IMR-90 (cell line): ENCODE results near the gene TENT5A. TPM values are rescaled to one million over a fixed set of nuclear protein-coding genes. Genes with fewer than 3 reads are reported as not detected.

Source experiments
- ATAC-seq: fragments of 200-7000 bp; cut with Tn5 transposase; 2 replicates; pipeline ENCODE4 v1.9.1; 2020; ENCODE audit warnings: low read depth, mild to moderate bottlenecking, moderate library complexity
- BruUV-seq: library from RNA; stranded (reverse); fragments of 400-500 nt; replicated peaks from 2 replicates; lab custom pipeline; 2021; lab: Mats Ljungman, UMichigan
- CTCF ChIA-PET: fragments of 300-600 bp; formaldehyde crosslinking; extraction: SDS; loops from one replicate; lab custom pipeline; 2021; ENCODE audit warnings: antibody characterized with exemption; lab: Yijun Ruan, JAX
- POLR2A ChIA-PET: fragments of 300-600 bp; sonication (Branson Sonifier 250); formaldehyde crosslinking; loops from one replicate; lab custom pipeline; 2022; ENCODE audit warnings: antibody characterized with exemption; ENCODE audit not compliant: unreplicated experiment; lab: Charles Lee
- DNase-seq: peaks from one replicate; pipeline ENCODE4 v3.0.0; 2013
- H2AFZ ChIP-seq: replicated peaks from 2 replicates; pipeline ENCODE3; 2013; ENCODE audit warnings: low read length, mild to moderate bottlenecking; ENCODE audit not compliant: poor library complexity
- H2AK5ac ChIP-seq: 2 replicates; pipeline ENCODE4 v1.6.1; 2013; ENCODE audit warnings: low read depth, low read length, inconsistent platforms
- H2AK9ac ChIP-seq: replicated peaks from 2 replicates; pipeline ENCODE3; 2013; ENCODE audit warnings: mild to moderate bottlenecking, low read depth, low read length, moderate library complexity; ENCODE audit not compliant: poor library complexity
- H2BK120ac ChIP-seq: 2 replicates; pipeline ENCODE4 v1.6.1; 2013; ENCODE audit warnings: low read depth, low read length, inconsistent platforms
- H2BK15ac ChIP-seq: 3 replicates; pipeline ENCODE4 v1.6.1; 2013; ENCODE audit warnings: low read depth, low read length, inconsistent platforms
- H2BK20ac ChIP-seq: 2 replicates; pipeline ENCODE4 v1.6.1; 2013; ENCODE audit warnings: low read depth, mild to moderate bottlenecking, inconsistent platforms, low read length, moderate library complexity
- H2BK5ac ChIP-seq: 2 replicates; pipeline ENCODE4 v1.6.1; 2013; ENCODE audit warnings: mild to moderate bottlenecking, low read depth, low read length, inconsistent platforms; ENCODE audit not compliant: poor library complexity, severe bottlenecking
- H3K14ac ChIP-seq: replicated peaks from 2 replicates; pipeline ENCODE4 v1.6.1; 2013; ENCODE audit warnings: low read depth, low read length, inconsistent platforms
- H3K18ac ChIP-seq: 2 replicates; pipeline ENCODE4 v1.6.1; 2013; ENCODE audit warnings: low read depth, low read length, control low read depth
- H3K23ac ChIP-seq: 2 replicates; pipeline ENCODE4 v1.6.1; 2013; ENCODE audit warnings: low read depth, low read length, inconsistent platforms
- H3K27ac ChIP-seq: 2 replicates; pipeline ENCODE4 v1.5.1; 2013; ENCODE audit warnings: mild to moderate bottlenecking, control low read depth, low read length; ENCODE audit not compliant: insufficient read depth
- H3K27me3 ChIP-seq: 2 replicates; pipeline ENCODE4 v1.6.1; 2013; ENCODE audit warnings: low read length; ENCODE audit not compliant: control insufficient read depth, insufficient read depth
- H3K36me3 ChIP-seq: 2 replicates; pipeline ENCODE4 v1.6.1; 2013; ENCODE audit warnings: low read length, mixed read lengths; ENCODE audit not compliant: control insufficient read depth, insufficient read depth
- H3K4ac ChIP-seq: 2 replicates; pipeline ENCODE4 v1.6.1; 2013; ENCODE audit warnings: low read depth, low read length, inconsistent platforms
- H3K4me1 ChIP-seq: 2 replicates; pipeline ENCODE4 v1.6.1; 2013; ENCODE audit warnings: low read length, mixed read lengths; ENCODE audit not compliant: control insufficient read depth, insufficient read depth
- H3K4me2 ChIP-seq: 2 replicates; pipeline ENCODE4 v1.6.1; 2013; ENCODE audit warnings: low read depth, mild to moderate bottlenecking, control low read depth, low read length, moderate library complexity
- H3K4me3 ChIP-seq: 2 replicates; pipeline ENCODE4 v1.5.1; 2013; ENCODE audit warnings: low read depth, mild to moderate bottlenecking, control low read depth, low read length, moderate library complexity; ENCODE audit not compliant: insufficient read depth
- H3K56ac ChIP-seq: 2 replicates; pipeline ENCODE4 v1.6.1; 2013; ENCODE audit warnings: low read length, inconsistent platforms; ENCODE audit not compliant: insufficient read depth; ENCODE audit errors: extremely low read depth
- H3K79me1 ChIP-seq, 2 experiments: 2 replicates each; pipeline ENCODE4 v1.6.1; 2013; ENCODE audit warnings: low read length in 2 of 2, inconsistent platforms in 1 of 2, low read depth in 1 of 2
- H3K9ac ChIP-seq: 2 replicates; pipeline ENCODE4 v1.6.1; 2013; ENCODE audit warnings: low read depth, low read length, control low read depth
- H3K9me1 ChIP-seq: 2 replicates; pipeline ENCODE4 v1.6.1; 2013; ENCODE audit warnings: low read length, inconsistent platforms; ENCODE audit not compliant: insufficient read depth
- H3K9me3 ChIP-seq: 2 replicates; pipeline ENCODE4 v1.6.1; 2013; ENCODE audit warnings: low read length; ENCODE audit not compliant: control insufficient read depth, insufficient read depth
- H4K20me1 ChIP-seq: 2 replicates; pipeline ENCODE4 v1.6.1; 2013; ENCODE audit warnings: low read length, inconsistent platforms; ENCODE audit not compliant: insufficient read depth
- H4K5ac ChIP-seq: 2 replicates; pipeline ENCODE4 v1.6.1; 2013; ENCODE audit warnings: mild to moderate bottlenecking, low read depth, low read length, control low read depth
- H4K8ac ChIP-seq, 2 experiments: 2 replicates each; pipeline ENCODE4 v1.6.1; 2013; ENCODE audit warnings: low read depth in 2 of 2, low read length in 2 of 2, control low read depth in 1 of 2, inconsistent platforms in 1 of 2
- H4K91ac ChIP-seq: 2 replicates; pipeline ENCODE4 v1.6.1; 2013; ENCODE audit warnings: low read depth, low read length, inconsistent platforms; ENCODE audit not compliant: insufficient read depth
- BHLHE40 ChIP-seq: fragments of 150-350 bp; IDR thresholded peaks from 2 replicates; pipeline ENCODE4 v1.6.1; 2016; ENCODE audit warnings: mild to moderate bottlenecking, low read depth, low read length
- CEBPB ChIP-seq: IDR thresholded peaks from 2 replicates; pipeline ENCODE4 v1.6.1; 2012; ENCODE audit warnings: low read depth, low read length, improper control_type of control experiment
- CHD1 ChIP-seq: IDR thresholded peaks from 2 replicates; pipeline ENCODE4 v1.6.1; 2012; ENCODE audit warnings: low read depth, low read length, improper control_type of control experiment
- CTCF ChIP-seq: conservative IDR thresholded peaks from 2 replicates; pipeline ENCODE4 v1.5.1; 2012; ENCODE audit warnings: mild to moderate bottlenecking, low read depth, low read length, improper control_type of control experiment
- ELK1 ChIP-seq: fragments of 150-350 bp; IDR thresholded peaks from 2 replicates; pipeline ENCODE4 v1.6.1; 2016; ENCODE audit warnings: low read depth, mild to moderate bottlenecking, low read length, moderate library complexity, borderline replicate concordance
- FOS ChIP-seq: fragments of 150-350 bp; IDR thresholded peaks from 2 replicates; pipeline ENCODE4 v1.6.1; 2016; ENCODE audit warnings: low read depth, low read length
- MAFK ChIP-seq: IDR thresholded peaks from 2 replicates; pipeline ENCODE4 v1.6.1; 2012; ENCODE audit warnings: low read depth, low read length, improper control_type of control experiment
- MAZ ChIP-seq: IDR thresholded peaks from 2 replicates; pipeline ENCODE4 v1.6.1; 2012; ENCODE audit warnings: low read depth, mild to moderate bottlenecking, low read length, improper control_type of control experiment, moderate library complexity, borderline replicate concordance
- MXI1 ChIP-seq: IDR thresholded peaks from 2 replicates; pipeline ENCODE4 v1.6.1; 2012; ENCODE audit warnings: low read depth, mild to moderate bottlenecking, low read length, moderate library complexity, borderline replicate concordance
- NFE2L2 ChIP-seq: fragments of 150-350 bp; IDR thresholded peaks from 2 replicates; pipeline ENCODE4 v1.6.1; 2016; ENCODE audit warnings: low read depth, mild to moderate bottlenecking, low read length
- RAD21 ChIP-seq: IDR thresholded peaks from 2 replicates; pipeline ENCODE4 v1.6.1; 2012; ENCODE audit warnings: low read length, improper control_type of control experiment
- RFX5 ChIP-seq: IDR thresholded peaks from 2 replicates; pipeline ENCODE4 v1.8.0; 2012; ENCODE audit warnings: low read depth, mild to moderate bottlenecking, low read length, moderate library complexity
- SMC3 ChIP-seq: fragments of 150-350 bp; IDR thresholded peaks from 2 replicates; pipeline ENCODE4 v1.6.1; 2016; ENCODE audit warnings: low read depth, mild to moderate bottlenecking, antibody characterized with exemption, low read length, moderate library complexity
- USF2 ChIP-seq: fragments of 150-350 bp; IDR thresholded peaks from 2 replicates; pipeline ENCODE4 v1.6.1; 2017; ENCODE audit warnings: mild to moderate bottlenecking, antibody characterized with exemption, low read length, low read depth
- WGBS, 2 experiments: methylation state at CpG; one replicate each; pipeline versions ENCODE4 v1.1.5 to v1.1.7; 2013; ENCODE audit warnings: missing lambda C conversion rate in 2 of 2; ENCODE audit not compliant: insufficient read length in 1 of 2; ENCODE audit errors: extremely low coverage in 2 of 2; 5-methylcytosine and 5-hydroxymethylcytosine counted together
- dilution Hi-C: fragments of 300-500 bp; cut with HindIII; formaldehyde crosslinking; loops from one replicate; pipeline ENCODE4 v1.14.3; 2018; ENCODE audit warnings: low sequenced_read_pairs; ENCODE audit not compliant: unreplicated experiment
- in situ Hi-C: fragments of 300-500 bp; cut with MboI; formaldehyde crosslinking; loops from 3 replicates; pipeline ENCODE4 v1.14.3; 2019; ENCODE audit warnings: low sequenced_read_pairs, inconsistent platforms, mixed read lengths
- intact Hi-C: fragments of 100-400 bp; cut with micrococcal nuclease; formaldehyde crosslinking; loops from 2 replicates; pipeline ENCODE4 v1.10.0; 2022
- polyA plus RNA-seq, 3 experiments: library from polyadenylated mRNA; depleted of rRNA; stranded (reverse); fragments of >200 nt; gene quantifications; 2 replicates each; pipeline ENCODE4 v1.2.3, GENCODE V29; 2012; ENCODE audit warnings: low replicate concordance in 1 of 3
- total RNA-seq: library from RNA; depleted of rRNA; stranded (reverse); fragments of >200 nt; gene quantifications from 2 replicates; pipeline ENCODE4 v1.2.3, GENCODE V29; 2012

TENT5A gene
- total and polyA plus RNA-seq, 2 of the 4 experiments (the other 2 are of a cell fraction): 3.5 to 10.8 TPM

GRCh38 chr6:81756690-81757089 lies 4.2 kb upstream of the TENT5A start:
- TF ChIP-seq MXI1 (no peak), FOS (no peak), MAFK (no peak), CHD1 (no peak), MAZ (no peak), CTCF (no peak), RAD21 (no peak), NFE2L2 (no peak), CEBPB (no peak), SMC3 (no peak), BHLHE40 (no peak), RFX5 (no peak), USF2 (no peak), ELK1 (no peak)
- Histone ChIP-seq H2BK15ac (peak overlapping the region; percentile 58; the same call in 1 of the 3 replicates), H2AK9ac (no peak overlapping the region), H3K14ac (no peak overlapping the region), H3K9me3 (no peaks in the 10 kb centered on the region), H3K4me3 (no peak overlapping the region), H4K5ac (no peak overlapping the region), H3K9ac (no peak overlapping the region), H4K91ac (no peak overlapping the region), H3K36me3 (no peaks in the 10 kb centered on the region), H2AK5ac (no peak overlapping the region; the same call in 1 of the 2 replicates), H3K23ac (no peak overlapping the region), H2AFZ (no peak overlapping the region), H3K4me2 (no peak overlapping the region), H4K8ac (no peak overlapping the region; a peak in 1 of 4 replicates), H3K56ac (no peak overlapping the region), H4K20me1 (0 out of 2 replicates have a peak, but pooled peaks cover under 1% of the 10 kb centered on the region), H3K9me1 (0 out of 2 replicates have a peak, but pooled peaks cover 4% of the 10 kb centered on the region), H2BK20ac (no peak overlapping the region), H3K18ac (no peak overlapping the region), H3K4me1 (peaks cover 5% of the 10 kb centered on the region), H3K4ac (no peak overlapping the region), H2BK5ac (no peak overlapping the region), H2BK120ac (peak overlapping the region; percentile 44; the same call in 1 of the 2 replicates), H3K27ac (no peak overlapping the region), H3K27me3 (no peaks in the 10 kb centered on the region), H3K79me1 (peaks cover 0 to 1% of the 10 kb centered on the region in 2 experiments; a peak in 1 of 4 replicates)
- dilution Hi-C loops: no loop called here
- intact Hi-C loops: loop anchor here (10.0 kb wide), 3 partner anchors 792 to 1622 kb away; no protein-coding TSS in a partner anchor
- WGBS, 2 experiments: 83% methylated on average over 1 of the region's 1 CpG; no CpG with 5 or more reads in 1 of the 2 experiments
- CTCF ChIA-PET: no interaction called here
- in situ Hi-C loops: loop anchor here (10.0 to 25.0 kb wide), 3 partner anchors 1152 to 1619 kb away; no protein-coding TSS in a partner anchor
- DNase-seq: no peak
- no peak for ATAC-seq
- POLR2A ChIA-PET: no interaction called here
- no TSS peak for BruUV-seq
